ENCODE data around the gene SEMA3C.

- no peak for TF ChIP-seq POLR2A (IDR thresholded peaks at IDR 0.05)
- no peak for TF ChIP-seq CTCF (IDR thresholded peaks at IDR 0.05)
Observed at GRCh38 chr7:80830584-80831285, 88.1 kb downstream of the SEMA3C start.
